Hematopoietic multipotent progenitor cell treated with erythropoietin and hydrocortisone succinate and interleukin-3 and kit ligand, for 8 days (in vitro differentiated cells): Measurements from ENCODE around the gene ACTR6.
"Not testable (repeated sequence)": the region's sequence is repeated elsewhere in the genome, so short reads cannot be mapped to it uniquely, and the experiment has no call there.

Experiments
- DNase-seq: peaks from one replicate; pipeline ENCODE4 v3.0.0-alpha.2; 2015

The ACTR6 gene

GRCh38 chr12:100185361-100185894 is 15.2 kb upstream of the ACTR6 start:
- DNase-seq: no peak

GRCh38 chr12:100186071-100186470 is 14.5 kb upstream of the ACTR6 start:
- no peak for DNase-seq

DNA sequence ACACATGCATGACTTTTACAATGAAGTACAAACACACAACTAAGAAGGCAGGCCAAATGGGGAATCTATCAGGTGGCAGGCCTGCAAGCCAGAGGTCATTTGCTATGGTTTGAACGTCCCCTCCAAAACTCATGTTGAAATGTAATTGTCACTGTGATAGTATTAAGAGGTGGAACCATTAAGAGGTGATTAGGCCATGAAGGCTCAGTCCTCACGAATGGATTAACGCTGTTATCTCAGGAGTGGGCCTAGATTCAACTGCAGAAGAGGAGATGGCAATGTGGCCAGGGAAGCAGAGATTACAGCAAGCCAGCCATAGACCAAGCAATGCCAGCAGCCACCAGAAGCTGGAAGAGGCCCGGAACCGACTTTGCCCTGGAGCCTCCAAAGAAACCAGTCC is 13.5 kb upstream of the ACTR6 start:
- DNase-seq: no peak

DNA sequence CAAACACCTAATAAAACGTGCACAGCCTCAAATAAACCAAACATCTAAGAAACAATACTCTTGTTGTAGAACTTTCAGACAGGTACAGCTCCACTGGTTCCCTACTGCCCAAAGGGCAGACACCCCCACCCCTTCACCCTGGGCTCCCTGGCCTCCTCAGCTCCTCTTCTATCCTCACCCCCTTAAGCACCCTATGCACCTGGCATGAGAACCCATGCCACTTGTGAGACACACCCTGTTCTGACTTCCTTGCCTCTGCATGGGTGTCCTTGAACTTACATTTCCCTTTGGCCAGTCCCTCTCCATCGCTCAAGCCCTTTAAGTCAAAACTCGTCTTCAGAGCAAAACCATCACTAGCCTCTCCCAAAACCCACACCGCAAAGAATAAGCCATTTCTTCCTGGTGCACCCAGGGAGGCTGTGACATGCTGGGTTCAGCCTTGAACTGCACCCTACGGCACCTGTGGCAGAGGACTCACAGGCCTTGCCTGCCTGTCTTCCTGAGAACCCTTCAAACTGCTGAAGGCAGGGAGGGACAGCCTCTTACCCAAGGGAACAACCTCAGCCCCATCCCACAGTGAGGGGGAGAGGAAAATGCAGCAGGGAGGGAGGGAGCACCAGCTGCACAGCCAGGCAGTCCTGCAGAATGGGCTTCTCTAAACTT is 12.6 kb upstream of the ACTR6 start:
- DNase-seq: no peak

- DNase-seq: not testable (repeated sequence)
Measured at GRCh38 chr12:100188888-100189635, 11.6 kb upstream of the ACTR6 start.

DNA sequence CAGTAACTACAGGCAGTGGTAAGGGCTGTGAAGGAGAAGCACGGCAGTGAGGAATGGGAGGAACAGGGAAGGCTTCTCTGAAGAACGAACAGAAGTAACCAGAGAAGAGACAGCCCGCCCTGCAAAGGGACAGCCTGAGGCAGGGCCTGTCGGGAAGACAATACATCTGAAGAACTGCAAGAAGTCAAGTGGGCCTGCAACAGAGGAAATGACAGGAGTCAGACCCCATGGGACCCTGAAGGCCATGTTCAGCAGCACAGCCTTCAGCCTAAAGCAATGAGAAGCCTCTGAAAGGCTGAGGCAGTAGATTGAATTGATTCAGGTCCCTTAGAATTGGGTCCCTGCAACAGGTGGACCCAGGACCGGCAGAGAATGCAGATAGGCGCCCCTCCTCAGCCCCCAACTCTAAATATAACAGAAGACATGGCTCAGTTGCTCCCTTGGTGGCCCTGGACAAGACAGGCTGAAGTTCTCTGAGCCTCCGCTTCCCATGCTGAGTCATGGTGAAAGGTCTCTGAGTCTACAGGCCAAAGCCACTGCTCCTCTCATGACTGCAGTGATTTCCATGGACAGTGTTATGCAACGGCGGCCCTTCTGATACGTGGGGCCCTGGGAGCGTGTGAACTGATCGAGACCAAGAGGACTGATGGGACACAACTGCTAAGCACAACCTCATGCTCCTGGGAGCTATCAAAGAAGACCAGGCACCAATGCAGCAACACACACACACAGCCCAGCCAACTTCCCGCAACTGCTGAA is 10.8 kb upstream of the ACTR6 start:
- no peak for DNase-seq

DNA sequence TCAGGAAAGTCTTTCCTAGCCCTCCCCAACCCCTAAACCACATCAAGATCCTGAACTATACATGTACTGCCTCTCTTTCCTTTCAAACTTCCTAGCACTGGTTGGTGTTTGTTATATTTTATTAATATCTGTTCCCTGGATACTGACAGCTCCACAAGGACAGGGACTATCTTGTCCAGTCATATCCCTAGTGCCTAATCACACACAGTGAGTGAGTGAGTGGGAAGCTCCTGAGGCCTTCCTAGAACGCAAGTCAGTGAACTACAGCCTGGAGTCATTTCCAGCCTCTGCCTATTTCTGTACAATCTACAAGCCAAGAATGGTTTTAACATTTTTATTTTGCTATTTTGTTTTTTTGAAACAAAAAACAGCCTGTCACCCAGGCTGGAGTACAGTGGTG is 7.5 kb upstream of the ACTR6 start:
- DNase-seq: no peak

- no peak for DNase-seq
Measured at GRCh38 chr12:100197486-100197885, 3.1 kb upstream of the ACTR6 start.

DNA sequence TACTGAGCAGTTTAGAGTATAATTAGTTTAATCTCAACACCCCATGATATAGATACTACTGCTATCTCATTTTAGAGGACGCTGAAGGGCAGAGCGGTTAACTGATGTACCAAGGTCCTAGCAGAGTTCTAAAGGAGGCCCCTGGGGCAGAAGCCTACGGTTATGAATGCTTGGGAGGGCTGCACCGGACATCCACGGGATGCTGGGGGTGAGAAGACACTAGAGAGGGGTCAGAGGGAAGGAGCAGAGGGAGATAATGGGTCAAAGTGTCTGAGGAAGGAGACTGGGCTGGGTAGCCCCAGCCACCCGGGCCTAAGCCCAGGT is 1.6 kb upstream of the ACTR6 start:
- DNase-seq: peak; percentile 25

GRCh38 chr12:100199347-100200149 is 1.1 kb upstream of the ACTR6 start:
- DNase-seq: peak; percentile 83

GRCh38 chr12:100201604-100202423 is 1.2 kb downstream of the ACTR6 start:
- DNase-seq: no peak

- DNase-seq: no peak
Measured at GRCh38 chr12:100207311-100207710, 6.7 kb downstream of the ACTR6 start.

- DNase-seq: no peak
Measured at GRCh38 chr12:100208834-100209233, 8.2 kb downstream of the ACTR6 start.

GRCh38 chr12:100211698-100212097 is 11.1 kb downstream of the ACTR6 start:
- DNase-seq: no peak

DNA sequence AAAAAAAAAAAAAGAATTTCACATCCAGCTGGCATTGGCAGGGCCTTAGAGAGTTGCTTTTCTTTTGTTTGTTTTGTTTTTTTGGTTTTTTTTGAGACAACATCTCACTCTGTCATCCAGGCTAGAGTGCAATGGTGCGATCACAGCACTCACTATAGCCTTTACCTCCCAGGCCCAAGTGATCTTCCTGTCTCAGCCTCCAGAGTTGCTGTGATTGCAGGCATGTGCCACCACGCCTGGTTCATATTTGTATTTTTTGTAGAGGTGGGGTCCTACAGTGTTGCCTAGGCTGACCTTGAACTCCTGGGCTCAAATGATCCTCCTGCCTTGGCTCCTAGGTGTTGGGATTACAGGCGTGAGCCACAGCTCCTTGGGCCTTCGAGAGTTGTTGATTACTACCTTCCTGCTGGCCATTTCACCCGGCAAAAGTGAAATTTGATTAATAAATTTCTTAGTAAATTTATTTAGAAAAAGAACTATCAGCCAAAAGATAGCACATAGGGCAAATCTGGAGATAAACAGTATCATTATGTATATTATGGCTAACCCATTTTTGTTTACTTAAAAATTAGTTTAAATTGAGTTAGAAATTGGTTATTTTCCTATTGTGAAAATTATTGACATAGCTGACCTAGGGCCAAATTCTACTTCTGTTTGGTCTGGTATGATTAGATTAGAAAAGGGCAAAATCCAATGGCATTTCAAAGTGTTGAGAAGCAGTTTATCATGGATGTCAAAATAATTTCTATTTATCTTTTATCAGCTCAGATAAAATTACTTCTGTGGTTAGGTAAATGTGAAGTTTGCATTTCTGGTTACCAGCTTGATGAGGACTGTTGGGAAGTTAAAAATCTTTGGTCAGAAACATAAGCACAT is 12.6 kb downstream of the ACTR6 start:
- no peak for DNase-seq

DNA sequence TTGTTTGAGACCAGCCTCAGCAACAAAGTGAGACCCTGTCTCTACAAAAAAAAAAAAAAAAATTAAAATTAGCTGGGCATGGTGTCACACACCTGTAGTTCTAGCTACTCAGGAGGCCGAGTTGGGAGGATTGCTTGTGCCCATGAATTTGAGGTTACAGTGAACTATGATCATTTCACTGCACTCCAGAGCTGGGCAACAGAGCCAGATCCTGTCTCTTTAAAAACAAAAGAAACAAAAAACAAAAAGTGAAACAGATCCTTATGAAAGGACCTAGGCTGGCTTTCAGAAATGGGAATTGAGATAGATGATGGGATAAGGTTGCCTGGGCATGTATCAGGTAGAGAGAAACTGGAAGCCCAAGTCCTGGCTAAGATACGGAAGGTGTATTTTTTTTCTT is 13.9 kb downstream of the ACTR6 start:
- no peak for DNase-seq

DNA sequence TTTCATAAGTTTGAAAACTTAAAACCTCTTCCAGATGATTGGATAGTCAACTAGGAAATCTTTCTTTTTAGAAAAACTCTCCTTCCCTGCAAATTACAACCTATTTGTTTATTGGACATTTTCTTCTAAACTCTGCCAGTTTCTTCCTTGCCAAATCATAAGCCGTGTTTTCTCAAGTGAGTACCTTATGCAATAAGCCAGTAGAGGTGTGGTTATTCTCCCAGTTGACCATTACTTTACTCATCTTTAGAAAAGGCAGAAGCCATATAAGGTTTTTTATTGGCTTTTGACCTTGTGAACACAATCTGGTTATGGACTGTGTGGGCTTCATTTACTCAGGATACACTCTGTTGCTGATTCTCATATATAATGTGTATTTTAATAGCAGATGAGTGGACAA is 14.6 kb downstream of the ACTR6 start:
- DNase-seq: no peak

- DNase-seq: no peak
Measured at GRCh38 chr12:100216337-100216736, 15.7 kb downstream of the ACTR6 start.

DNA sequence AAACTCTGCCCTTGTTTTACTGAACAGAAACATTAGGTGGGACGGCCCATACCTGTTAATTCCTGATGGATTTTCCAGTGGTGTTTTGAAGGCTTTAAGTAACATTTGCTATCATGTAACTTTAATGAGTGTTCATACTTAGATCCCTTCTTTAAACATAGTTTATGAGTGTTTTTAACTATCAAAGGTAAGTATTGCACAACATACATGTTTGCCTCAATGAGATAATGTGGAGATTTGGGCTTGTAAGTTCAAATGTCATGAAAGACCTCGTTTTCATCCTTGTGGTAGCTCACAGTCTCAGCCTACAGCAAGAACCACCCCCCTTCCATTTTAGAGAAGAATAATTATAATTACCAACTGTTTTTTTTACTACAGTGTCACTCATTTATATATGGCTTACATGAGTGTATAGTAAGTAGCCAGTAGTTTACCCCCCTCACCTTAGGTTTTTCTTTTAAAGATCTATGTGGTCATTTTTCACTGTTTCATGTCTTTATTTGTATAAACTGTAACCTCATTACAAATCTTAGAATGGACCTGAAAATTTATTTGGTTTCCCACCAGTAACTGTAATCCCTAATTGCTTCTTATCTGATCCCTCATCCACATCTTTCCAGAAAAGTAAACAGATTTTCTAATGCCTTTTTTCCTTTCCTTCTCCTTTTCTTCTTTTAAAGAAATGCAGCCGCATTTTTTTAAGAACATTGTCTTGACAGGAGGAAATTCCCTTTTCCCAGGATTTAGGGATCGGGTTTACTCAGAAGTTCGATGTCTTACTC is 18.9 kb downstream of the ACTR6 start:
- DNase-seq: no peak

DNA sequence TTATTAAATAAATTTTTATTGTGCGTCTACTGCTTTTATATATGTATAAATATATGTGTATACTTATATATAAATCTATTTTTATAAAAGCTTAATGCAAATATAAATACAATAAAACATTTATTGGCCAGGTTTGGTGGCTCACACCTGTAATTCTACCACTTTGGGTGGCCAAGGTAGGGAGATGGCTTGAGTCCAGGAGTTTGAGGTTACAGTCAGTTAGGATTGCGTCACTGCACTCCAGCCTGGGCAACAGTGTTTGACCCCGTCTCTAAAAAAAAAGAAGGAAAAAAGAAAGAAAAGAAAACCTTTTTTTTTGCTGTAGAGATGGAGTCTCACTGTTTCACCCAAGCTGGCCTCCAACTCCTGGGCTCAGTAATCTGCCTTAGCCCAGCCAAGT is 20.9 kb downstream of the ACTR6 start:
- no peak for DNase-seq
